Hepatocyte (in vitro differentiated cells): ENCODE results near the gene FOXK1.

Source experiments
- EZH2 ChIP-seq: fragments of 200-600 bp; sonication (generic); IDR thresholded peaks from 2 replicates; pipeline ENCODE4 v1.6.1; 2016; ENCODE audit warnings: antibody characterized with exemption, mild to moderate bottlenecking, borderline replicate concordance
- EZH2phosphoT487 ChIP-seq: fragments of 200-600 bp; sonication (generic); IDR thresholded peaks from one replicate; pipeline ENCODE4 v1.6.1; 2018; ENCODE audit warnings: antibody characterized with exemption, mild to moderate bottlenecking, low read depth, moderate library complexity; ENCODE audit not compliant: unreplicated experiment, severe bottlenecking
- TF ChIP-seq, protein P1 (sequence below): fragments of 200-600 bp; sonication (generic); IDR thresholded peaks from 2 replicates; pipeline ENCODE4 v1.5.1; 2016; ENCODE audit warnings: antibody characterized with exemption, mild to moderate bottlenecking; ENCODE audit not compliant: poor library complexity

DNA sequence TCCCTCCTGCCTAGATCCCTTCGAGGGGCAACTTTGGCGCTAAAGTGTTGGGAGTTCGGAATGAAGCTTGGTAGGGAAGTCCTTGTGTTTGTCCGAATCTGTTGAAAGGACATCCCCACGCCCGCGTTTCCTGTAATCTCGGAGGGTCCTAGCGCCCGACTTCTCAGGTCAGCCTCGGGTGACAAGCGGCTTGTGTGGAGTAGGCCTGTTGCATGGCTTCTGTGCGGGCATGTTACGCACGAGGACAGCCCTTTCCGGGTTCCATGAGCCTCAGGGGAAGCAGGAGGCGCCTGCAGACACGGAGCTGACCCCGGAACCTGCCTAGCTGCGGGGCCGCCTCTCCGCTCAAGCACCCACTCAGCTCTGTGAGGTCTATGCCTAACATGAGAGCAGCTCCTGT lies 64.9 kb downstream of the FOXK1 start:
- TF ChIP-seq, protein P1, sequence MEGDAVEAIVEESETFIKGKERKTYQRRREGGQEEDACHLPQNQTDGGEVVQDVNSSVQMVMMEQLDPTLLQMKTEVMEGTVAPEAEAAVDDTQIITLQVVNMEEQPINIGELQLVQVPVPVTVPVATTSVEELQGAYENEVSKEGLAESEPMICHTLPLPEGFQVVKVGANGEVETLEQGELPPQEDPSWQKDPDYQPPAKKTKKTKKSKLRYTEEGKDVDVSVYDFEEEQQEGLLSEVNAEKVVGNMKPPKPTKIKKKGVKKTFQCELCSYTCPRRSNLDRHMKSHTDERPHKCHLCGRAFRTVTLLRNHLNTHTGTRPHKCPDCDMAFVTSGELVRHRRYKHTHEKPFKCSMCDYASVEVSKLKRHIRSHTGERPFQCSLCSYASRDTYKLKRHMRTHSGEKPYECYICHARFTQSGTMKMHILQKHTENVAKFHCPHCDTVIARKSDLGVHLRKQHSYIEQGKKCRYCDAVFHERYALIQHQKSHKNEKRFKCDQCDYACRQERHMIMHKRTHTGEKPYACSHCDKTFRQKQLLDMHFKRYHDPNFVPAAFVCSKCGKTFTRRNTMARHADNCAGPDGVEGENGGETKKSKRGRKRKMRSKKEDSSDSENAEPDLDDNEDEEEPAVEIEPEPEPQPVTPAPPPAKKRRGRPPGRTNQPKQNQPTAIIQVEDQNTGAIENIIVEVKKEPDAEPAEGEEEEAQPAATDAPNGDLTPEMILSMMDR = no peak
- TF ChIP-seq EZH2 (no peak), EZH2phosphoT487 (no peak)
